GM19395 (cell line): ENCODE measurements around the gene ZNF677.
"Not testable (repeated sequence)": the region's sequence is repeated elsewhere in the genome, so short reads cannot be mapped to it uniquely, and the experiment has no call there.

Source experiments
- ATAC-seq: cut with Tn5 transposase; IDR thresholded peaks from one replicate; pipeline ENCODE4 v1.9.1; 2021; ENCODE audit warnings: mild to moderate bottlenecking, moderate library complexity; ENCODE audit not compliant: unreplicated experiment

The ZNF677 gene

GRCh38 chr19:53254411-53255341 lies at the start of gene ZNF677:
Gene ZNF677, minus strand, starts transcription at chr19:53254873. Its CDS starts 3,323 bp downstream, at chr19:53251550.
- no peak for ATAC-seq

GRCh38 chr19:53301341-53301740 lies 46.7 kb upstream of the ZNF677 start:
- not testable (repeated sequence) for ATAC-seq

- no peak for ATAC-seq
These were observed 40.2 kb upstream of the ZNF677 start for GRCh38 chr19:53294786-53295441.

GRCh38 chr19:53290758-53291549 lies 36.3 kb upstream of the ZNF677 start:
- ATAC-seq, result no peak

- ATAC-seq, result no peak
These were observed 30.4 kb upstream of the ZNF677 start for GRCh38 chr19:53285087-53285486.

GRCh38 chr19:53281947-53282346 lies 27.3 kb upstream of the ZNF677 start:
- ATAC-seq, result not testable (repeated sequence)

- ATAC-seq, result no peak
These were observed 20.8 kb upstream of the ZNF677 start for GRCh38 chr19:53275480-53275879.

- ATAC-seq, result no peak
These were observed 17.4 kb upstream of the ZNF677 start for GRCh38 chr19:53272044-53272443.

GRCh38 chr19:53269861-53270260 lies 15.2 kb upstream of the ZNF677 start:
- not testable (repeated sequence) for ATAC-seq

- not testable (repeated sequence) for ATAC-seq
These were observed 12.9 kb upstream of the ZNF677 start, which contains the start of gene VN1R4 for GRCh38 chr19:53267623-53268022. Gene VN1R4, minus strand, starts transcription at chr19:53267723. Its CDS starts 58 bp downstream, at chr19:53267665.

GRCh38 chr19:53257715-53258342 lies 3.2 kb upstream of the ZNF677 start, which contains the start of gene VN1R2:
Gene VN1R2, plus strand, starts transcription at chr19:53258292. Its CDS starts 84 bp downstream, at chr19:53258376.
- not testable (repeated sequence) for ATAC-seq

GRCh38 chr19:53246498-53246897 lies 8.2 kb downstream of the ZNF677 start:
- no peak for ATAC-seq

GRCh38 chr19:53237114-53237777 lies 17.4 kb downstream of the ZNF677 start:
- no peak for ATAC-seq

GRCh38 chr19:53224606-53225005 lies 30.1 kb downstream of the ZNF677 start:
- ATAC-seq, result no peak

- ATAC-seq, result not testable (repeated sequence)
These were observed 32.0 kb downstream of the ZNF677 start for GRCh38 chr19:53222716-53223115.

GRCh38 chr19:53212703-53213320 lies 41.9 kb downstream of the ZNF677 start:
- no peak for ATAC-seq

GRCh38 chr19:53211554-53211953 lies 43.1 kb downstream of the ZNF677 start:
- not testable (repeated sequence) for ATAC-seq

GRCh38 chr19:53196777-53197396 lies 57.8 kb downstream of the ZNF677 start:
- ATAC-seq, result no peak
